CD1c-positive myeloid dendritic cell (primary cell): Measurements from ENCODE around the gene NRIP1.

Experiments
- DNase-seq: peaks from one replicate; pipeline ENCODE4 v3.0.0-alpha.2; 2016; ENCODE audit errors: extremely low spot score

Gene NRIP1

GRCh38 chr21:15005391-15005790, 59.4 kb downstream of the NRIP1 start:
- DNase-seq = no peak

DNA sequence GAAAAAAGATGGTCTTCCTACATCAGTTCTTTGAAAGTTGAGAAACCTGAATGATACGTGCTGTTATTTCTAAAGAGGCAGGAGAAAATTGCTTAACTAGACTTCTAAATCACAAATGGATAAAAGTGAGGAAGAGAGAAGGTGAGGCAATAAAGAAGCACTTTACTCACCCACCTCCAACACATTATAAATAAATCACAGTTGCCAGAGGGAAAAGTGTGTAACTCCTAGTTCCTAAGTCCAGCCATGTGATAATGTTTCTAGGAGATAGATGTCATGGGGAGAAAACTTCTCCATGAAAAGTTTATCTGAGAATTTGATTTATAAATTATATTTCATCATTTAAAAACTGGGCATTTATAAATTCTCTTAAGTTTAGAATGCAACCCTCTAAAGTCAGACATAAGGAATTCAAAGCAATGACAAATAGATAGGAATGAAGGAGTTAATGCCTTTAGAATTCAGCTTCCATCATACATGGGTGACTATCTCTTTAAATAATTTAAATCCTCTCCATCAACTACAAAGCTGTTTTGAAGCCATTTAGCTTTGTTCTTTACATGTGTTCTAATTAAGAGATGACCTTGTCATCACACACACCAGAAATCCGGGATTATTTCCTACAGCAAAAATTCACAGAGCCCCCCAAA, 60.0 kb downstream of the NRIP1 start:
- DNase-seq = no peak

DNA sequence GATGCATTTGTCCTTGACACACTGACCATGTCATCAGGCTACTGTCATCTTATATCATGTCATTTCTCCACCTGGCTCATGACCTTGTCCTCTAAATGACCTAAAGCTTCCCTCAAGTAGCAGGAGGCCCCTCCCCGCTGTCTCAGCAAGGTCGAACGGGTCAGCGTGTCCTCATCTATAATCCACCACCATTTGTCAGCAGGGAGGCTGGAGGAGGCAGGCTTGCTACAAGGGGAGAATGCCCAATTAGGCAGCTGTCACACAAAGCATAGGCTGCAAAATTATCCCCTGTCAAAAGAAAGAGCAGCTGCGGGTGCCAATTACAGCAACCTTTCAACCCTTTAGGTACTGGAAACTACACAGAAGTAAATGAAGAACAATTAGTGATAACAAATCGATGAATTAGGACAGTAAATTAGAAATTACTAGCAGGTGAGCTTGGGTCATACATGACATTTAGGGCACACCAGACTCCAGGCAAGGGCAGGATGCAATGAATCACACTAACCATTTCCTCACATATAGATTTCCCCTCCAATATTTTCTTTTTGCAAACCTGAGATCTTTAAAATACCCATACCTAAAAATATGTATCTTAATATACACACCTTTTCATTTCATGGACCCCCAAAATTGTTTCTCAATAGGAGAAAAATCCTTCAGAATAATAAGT, 61.2 kb downstream of the NRIP1 start:
- no peak for DNase-seq

DNA sequence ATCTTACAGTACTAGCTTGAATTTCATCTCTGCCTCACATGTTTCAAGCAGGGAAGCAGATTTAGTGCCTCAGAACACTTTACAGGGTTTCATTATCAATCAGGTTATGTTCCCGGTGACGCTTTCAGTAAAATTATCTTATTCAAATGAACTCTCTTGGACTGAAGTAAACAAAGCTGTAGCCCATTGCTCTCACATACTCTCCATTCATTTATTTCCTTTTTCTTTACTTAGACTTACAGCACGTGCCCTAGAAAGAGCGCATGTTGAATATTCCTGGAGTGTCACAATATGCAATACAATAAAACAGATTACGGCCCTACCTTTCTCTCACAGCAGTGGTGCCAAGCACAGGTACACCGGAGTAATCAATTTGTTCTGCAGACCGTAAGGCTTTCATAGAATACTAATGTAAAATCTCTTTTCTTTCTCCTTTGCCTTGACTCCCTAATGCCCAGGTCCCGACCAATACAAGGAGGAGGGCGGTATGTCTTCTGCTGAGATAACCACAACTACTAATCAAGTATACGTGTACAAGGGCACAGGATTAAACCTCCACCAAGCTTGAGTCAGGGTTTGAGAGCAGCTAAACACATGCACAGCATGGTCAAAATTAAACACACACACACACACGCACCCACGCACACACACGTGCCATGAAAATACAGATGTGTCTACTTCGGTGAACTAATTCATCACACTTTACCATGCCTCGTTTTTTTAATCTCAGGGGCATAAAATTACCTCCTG, 62.8 kb downstream of the NRIP1 start:
- no peak for DNase-seq

GRCh38 chr21:15001113-15001512, 63.7 kb downstream of the NRIP1 start:
- DNase-seq = no peak

- DNase-seq = no peak
Observed at GRCh38 chr21:15000081-15000480, 64.7 kb downstream of the NRIP1 start.

DNA sequence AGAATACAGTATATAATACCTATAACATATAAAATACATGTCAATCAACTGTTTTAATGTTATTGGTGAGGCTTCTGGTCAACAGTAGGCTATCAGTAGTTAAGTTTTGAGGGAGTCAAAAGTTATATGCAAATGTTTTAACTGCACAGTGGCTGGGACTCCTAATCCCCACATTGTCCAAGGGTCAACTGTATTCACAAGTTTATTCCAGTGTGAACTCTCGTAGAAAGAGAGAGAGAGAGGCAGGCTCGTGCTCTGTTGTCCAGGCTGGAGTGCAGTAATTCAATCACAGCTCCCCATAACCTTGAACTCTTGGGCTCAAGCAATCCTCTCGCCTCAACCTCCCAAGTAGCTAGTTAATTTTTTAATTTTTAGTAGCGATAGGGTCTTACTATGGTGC, 66.0 kb downstream of the NRIP1 start:
- no peak for DNase-seq

GRCh38 chr21:14998336-14998735, 66.5 kb downstream of the NRIP1 start:
- DNase-seq = no peak

- no peak for DNase-seq
Observed at GRCh38 chr21:14995695-14996490, 68.9 kb downstream of the NRIP1 start.

DNA sequence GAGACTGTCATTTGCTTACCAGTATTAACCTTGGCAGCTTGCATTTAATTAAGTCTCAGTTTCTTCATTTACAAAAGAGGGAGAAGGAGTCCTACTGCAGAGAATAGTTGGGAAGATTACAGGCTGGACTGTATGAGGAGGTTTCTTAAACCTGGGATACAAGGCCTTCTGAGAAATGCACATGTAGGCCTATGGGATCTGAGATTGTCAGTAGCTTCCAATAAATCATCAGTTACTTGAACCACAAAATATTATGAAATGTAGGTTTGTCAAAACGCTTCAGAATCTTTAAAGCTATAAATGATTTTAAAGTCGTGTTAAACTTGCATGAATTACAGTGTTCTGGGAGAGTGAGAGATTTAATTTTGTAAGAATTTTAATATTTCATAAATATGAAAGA, 69.6 kb downstream of the NRIP1 start:
- DNase-seq = no peak

DNA sequence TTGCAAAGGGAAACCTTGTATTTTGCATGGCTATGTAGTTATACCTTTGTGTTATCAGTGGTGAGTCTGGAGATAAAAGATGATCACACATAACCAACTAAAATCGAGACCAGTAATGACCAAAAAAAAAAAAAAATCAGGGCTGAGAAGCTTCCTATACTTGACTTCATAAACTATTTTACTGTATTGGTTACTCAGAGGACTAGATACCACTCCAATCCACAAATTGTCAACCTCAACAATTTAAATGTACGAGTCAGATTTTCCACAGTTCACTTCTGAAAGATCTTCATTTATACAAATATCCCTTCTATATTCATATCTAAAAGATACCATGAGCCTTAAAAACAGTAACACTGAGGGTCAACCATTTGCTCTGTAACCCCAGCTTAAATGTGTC, 71.7 kb downstream of the NRIP1 start:
- no peak for DNase-seq

DNA sequence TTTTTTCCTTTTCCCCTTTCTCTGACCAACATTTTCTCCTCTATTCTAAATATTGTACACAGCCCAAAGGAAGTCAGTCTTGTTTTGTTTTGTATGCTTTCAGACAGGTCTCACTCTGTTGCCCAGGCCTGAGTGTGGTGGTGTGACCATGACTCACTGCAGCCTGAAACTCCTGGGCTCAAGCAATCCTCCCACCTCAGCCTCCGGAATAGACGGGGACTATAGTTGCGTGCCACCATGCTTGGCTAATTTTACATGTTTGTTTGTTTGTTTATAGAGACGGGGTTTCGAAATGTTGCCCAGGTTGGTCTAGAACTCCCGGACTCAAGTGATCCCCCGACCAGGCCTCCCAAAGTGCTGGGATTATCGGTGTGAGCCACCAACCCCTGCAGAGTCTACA, 72.8 kb downstream of the NRIP1 start:
- peak; percentile 16 for DNase-seq

DNA sequence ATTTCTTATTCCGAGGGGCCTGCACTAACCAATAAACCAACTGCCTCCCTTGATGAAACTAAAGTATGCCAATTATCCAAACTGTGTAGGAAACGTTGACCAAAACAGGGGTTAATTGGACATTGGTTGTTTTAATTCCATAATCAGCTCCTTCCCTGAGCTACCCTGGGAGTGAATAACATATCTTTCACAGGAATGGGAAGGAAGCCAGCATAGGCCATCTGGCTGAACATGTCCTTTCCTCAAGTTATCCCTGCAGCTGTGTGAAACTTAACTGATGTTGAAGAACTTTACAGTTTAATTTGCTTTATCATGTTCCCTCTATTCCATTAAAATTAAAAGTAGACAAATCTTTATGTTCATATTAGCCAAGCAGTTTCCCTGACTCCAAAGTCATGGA, 75.4 kb downstream of the NRIP1 start:
- no peak for DNase-seq

DNA sequence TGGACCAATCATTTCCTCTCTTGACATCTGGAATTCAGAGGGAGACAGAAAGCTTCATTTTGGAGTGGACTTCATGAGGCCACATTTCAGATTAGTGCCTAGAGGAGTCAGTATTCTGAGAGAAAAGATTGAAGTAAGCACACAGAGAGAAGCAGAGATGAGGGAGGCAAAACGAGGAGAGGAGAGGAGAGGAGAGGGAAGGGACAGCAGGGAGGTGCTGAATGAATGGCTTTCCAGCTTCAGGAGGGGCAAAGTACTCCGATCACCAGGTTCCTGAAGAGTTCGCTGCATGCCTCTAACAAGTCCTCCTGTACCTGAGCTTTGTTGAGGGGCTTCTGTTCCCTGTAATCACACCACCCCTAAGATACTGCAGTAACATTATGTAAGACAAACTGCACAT, 76.0 kb downstream of the NRIP1 start:
- DNase-seq = no peak

GRCh38 chr21:14987370-14988170, 77.2 kb downstream of the NRIP1 start:
- DNase-seq = no peak

GRCh38 chr21:14985306-14985705, 79.5 kb downstream of the NRIP1 start:
- no peak for DNase-seq

GRCh38 chr21:14982336-14982735, 82.5 kb downstream of the NRIP1 start:
- no peak for DNase-seq

- DNase-seq = no peak
Observed at GRCh38 chr21:14981246-14981645, 83.6 kb downstream of the NRIP1 start.

DNA sequence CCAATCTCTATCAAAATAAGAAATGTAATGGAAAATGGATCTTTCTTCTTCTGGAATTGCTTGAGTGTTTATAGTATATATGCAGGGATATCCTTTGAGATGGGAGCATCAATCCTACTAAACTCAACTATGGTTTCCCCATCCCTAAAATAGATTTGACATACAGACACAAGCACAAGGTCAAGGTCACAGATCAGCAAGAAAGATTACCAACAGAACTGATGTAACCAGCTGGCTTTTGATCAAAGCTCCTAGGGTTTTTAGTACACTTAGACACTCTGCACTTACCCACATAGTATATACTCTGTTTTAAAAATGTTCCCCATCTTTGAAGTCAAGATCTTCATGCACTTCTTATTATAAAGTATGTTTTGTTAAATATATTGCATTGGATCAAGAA, 85.5 kb downstream of the NRIP1 start:
- DNase-seq = no peak

GRCh38 chr21:14977814-14978213, 87.0 kb downstream of the NRIP1 start:
- no peak for DNase-seq

DNA sequence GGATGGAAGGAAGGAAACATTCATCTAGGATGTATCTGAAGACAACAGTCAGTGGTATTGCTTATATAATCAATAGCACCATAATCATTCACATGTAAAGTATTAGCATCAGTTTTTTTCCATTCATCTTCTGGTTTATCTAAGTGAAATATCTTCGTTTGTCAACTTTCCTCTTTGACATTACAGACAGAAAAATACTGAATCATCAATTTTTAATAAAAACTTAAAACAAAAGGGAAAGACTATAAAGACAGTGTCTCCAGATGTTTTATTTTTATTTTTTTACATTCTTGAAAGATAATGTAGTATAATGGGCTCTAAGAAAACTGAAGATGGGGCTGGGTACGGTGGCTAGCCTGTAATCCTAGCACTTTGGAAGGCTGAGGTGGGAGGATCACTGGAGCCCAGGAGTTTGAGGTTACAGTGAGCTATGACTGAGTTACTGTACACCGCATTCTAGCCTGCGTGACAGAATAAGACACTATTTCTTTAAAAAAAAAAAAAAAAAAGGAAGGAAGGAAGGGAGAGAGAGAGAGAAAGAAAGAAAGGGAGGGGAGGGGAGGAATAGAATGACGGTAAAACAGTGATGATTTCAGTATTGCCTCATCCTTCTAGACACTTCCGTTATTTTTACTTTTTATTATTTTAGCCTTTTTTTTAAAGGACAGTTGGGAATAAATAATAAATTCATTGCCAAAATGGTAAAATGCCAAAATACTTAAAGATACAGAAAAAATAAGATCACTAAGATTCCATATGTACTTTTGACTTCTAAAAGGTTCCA, 89.5 kb downstream of the NRIP1 start:
- DNase-seq = no peak
